DOHH2 (cell line): ENCODE results near the gene GNA14.

Experiments used
- H3F3A ChIP-seq: fragments of 200-600 bp; sonication (generic), shearing (Covaris generic); 2 replicates; pipeline ENCODE4 v1.6.0; 2016; ENCODE audit warnings: antibody characterized with exemption, mild to moderate bottlenecking; ENCODE audit not compliant: control insufficient read depth, insufficient read depth
- H3K27ac ChIP-seq: fragments of 200-600 bp; sonication (generic); 2 replicates; pipeline ENCODE4 v1.5.1; 2014; ENCODE audit warnings: low read depth, mild to moderate bottlenecking, low read length, moderate library complexity
- H3K27me3 ChIP-seq: fragments of 200-600 bp; sonication (generic); 2 replicates; pipeline ENCODE4 v1.6.1; 2014; ENCODE audit warnings: mild to moderate bottlenecking, low read length, mixed read lengths; ENCODE audit not compliant: control insufficient read depth
- H3K36me3 ChIP-seq: fragments of 200-600 bp; sonication (generic); 2 replicates; pipeline ENCODE4 v1.6.1; 2014; ENCODE audit warnings: mild to moderate bottlenecking, low read length, moderate library complexity, mixed read lengths; ENCODE audit not compliant: control insufficient read depth
- H3K4me1 ChIP-seq: fragments of 200-600 bp; sonication (generic); 2 replicates; pipeline ENCODE4 v1.6.1; 2014; ENCODE audit warnings: mild to moderate bottlenecking, low read length, mixed read lengths; ENCODE audit not compliant: control insufficient read depth
- H3K4me2 ChIP-seq: fragments of 200-600 bp; sonication (generic); 2 replicates; pipeline ENCODE4 v1.6.0; 2014; ENCODE audit warnings: mild to moderate bottlenecking, low read length, moderate library complexity
- H3K4me3 ChIP-seq: fragments of 200-600 bp; sonication (generic); 2 replicates; pipeline ENCODE4 v1.5.1; 2014; ENCODE audit warnings: mild to moderate bottlenecking, low read length, mixed read lengths
- H3K79me2 ChIP-seq: fragments of 200-600 bp; sonication (generic); 2 replicates; pipeline ENCODE4 v1.6.1; 2014; ENCODE audit warnings: mild to moderate bottlenecking, low read length, mixed read lengths; ENCODE audit not compliant: control insufficient read depth
- H3K9me2 ChIP-seq: fragments of 200-600 bp; sonication (generic); replicated peaks from 2 replicates; pipeline ENCODE4 v1.6.1; 2014; ENCODE audit warnings: mild to moderate bottlenecking, low read length, mixed read lengths; ENCODE audit not compliant: control insufficient read depth
- H3K9me3 ChIP-seq: fragments of 200-600 bp; sonication (generic); 2 replicates; pipeline ENCODE4 v1.6.1; 2014; ENCODE audit warnings: antibody characterized with exemption, low read length, mixed read lengths; ENCODE audit not compliant: control insufficient read depth, insufficient read depth
- H4K20me1 ChIP-seq: fragments of 200-600 bp; sonication (generic); 2 replicates; pipeline ENCODE4 v1.6.0; 2014; ENCODE audit warnings: low read depth, mild to moderate bottlenecking, antibody characterized with exemption, low read length, moderate library complexity; ENCODE audit not compliant: control insufficient read depth, insufficient read depth
- CTCF ChIP-seq: fragments of 200-600 bp; sonication (generic); IDR thresholded peaks from one replicate; pipeline ENCODE4 v1.5.1; 2014; ENCODE audit warnings: antibody characterized with exemption, mild to moderate bottlenecking, low read depth, low read length; ENCODE audit not compliant: poor library complexity, severe bottlenecking
- EZH2phosphoT487 ChIP-seq: fragments of 200-600 bp; sonication (generic); IDR thresholded peaks from 2 replicates; pipeline ENCODE4 v1.6.1; 2017; ENCODE audit warnings: borderline replicate concordance, mild to moderate bottlenecking, antibody characterized with exemption, low read length, moderate library complexity, mixed read lengths

The GNA14 gene

GRCh38 chr9:77423841-77424240 lies 224.3 kb downstream of the GNA14 start:
- H3K27ac ChIP-seq: no peak overlapping the region
- H3F3A ChIP-seq: no peaks in the 10 kb centered on the region
- no peaks in the 10 kb centered on the region for H3K79me2 ChIP-seq
- H3K4me3 ChIP-seq: no peak overlapping the region
- no peaks in the 10 kb centered on the region for H4K20me1 ChIP-seq
- no peak overlapping the region for H3K4me2 ChIP-seq
- no peaks in the 10 kb centered on the region for H3K9me2 ChIP-seq
- H3K27me3 ChIP-seq: no peaks in the 10 kb centered on the region
- H3K36me3 ChIP-seq: no peaks in the 10 kb centered on the region
- TF ChIP-seq CTCF (no peak), EZH2phosphoT487 (no peak)
- H3K9me3 ChIP-seq: no peaks in the 10 kb centered on the region
- H3K4me1 ChIP-seq: no peaks in the 10 kb centered on the region

GRCh38 chr9:77422969-77423368 lies 225.2 kb downstream of the GNA14 start:
- no peak overlapping the region for H3K4me3 ChIP-seq
- H3K79me2 ChIP-seq: no peaks in the 10 kb centered on the region
- no peaks in the 10 kb centered on the region for H3K27me3 ChIP-seq
- no peak overlapping the region for H3K27ac ChIP-seq
- TF ChIP-seq CTCF: no peak
- TF ChIP-seq EZH2phosphoT487: no peak
- H3K9me3 ChIP-seq: no peaks in the 10 kb centered on the region
- H3K9me2 ChIP-seq: no peaks in the 10 kb centered on the region
- no peaks in the 10 kb centered on the region for H3K4me1 ChIP-seq
- no peaks in the 10 kb centered on the region for H4K20me1 ChIP-seq
- H3K36me3 ChIP-seq: no peaks in the 10 kb centered on the region
- no peak overlapping the region for H3K4me2 ChIP-seq
- H3F3A ChIP-seq: no peaks in the 10 kb centered on the region

GRCh38 chr9:77421506-77422265 lies 226.4 kb downstream of the GNA14 start:
- Histone ChIP-seq H3K4me3 (no peak overlapping the region), H3K27me3 (no peaks in the 10 kb centered on the region), H3K4me2 (no peak overlapping the region), H4K20me1 (no peaks in the 10 kb centered on the region), H3K79me2 (no peaks in the 10 kb centered on the region), H3K9me2 (no peaks in the 10 kb centered on the region), H3K4me1 (no peaks in the 10 kb centered on the region), H3F3A (no peaks in the 10 kb centered on the region), H3K36me3 (no peaks in the 10 kb centered on the region), H3K9me3 (no peaks in the 10 kb centered on the region), H3K27ac (no peak overlapping the region)
- TF ChIP-seq EZH2phosphoT487: no peak
- TF ChIP-seq CTCF: no peak
